IPS DF 6.9 (cell line): ENCODE data around the gene TUBGCP3.

Experiments
- DNase-seq: peaks from one replicate; pipeline ENCODE4 v3.0.0-alpha.2; 2013; ENCODE audit warnings: low read depth, low spot score
- H3K27ac ChIP-seq: one replicate; pipeline ENCODE4 v1.5.1; 2013; ENCODE audit warnings: low read length, control low read depth
- H3K27me3 ChIP-seq: 2 replicates; pipeline ENCODE4 v1.6.1; 2013; ENCODE audit warnings: mild to moderate bottlenecking, low read length; ENCODE audit not compliant: control insufficient read depth, insufficient read depth
- H3K36me3 ChIP-seq: 2 replicates; pipeline ENCODE4 v1.6.1; 2013; ENCODE audit warnings: low read length; ENCODE audit not compliant: control insufficient read depth, insufficient read depth
- H3K4me1 ChIP-seq: 2 replicates; pipeline ENCODE4 v1.6.1; 2013; ENCODE audit warnings: low read length; ENCODE audit not compliant: control insufficient read depth, insufficient read depth
- H3K4me3 ChIP-seq: 2 replicates; pipeline ENCODE4 v1.5.1; 2013; ENCODE audit warnings: mild to moderate bottlenecking, low read length
- H3K9me3 ChIP-seq: 2 replicates; pipeline ENCODE4 v1.6.1; 2013; ENCODE audit warnings: low read length, inconsistent platforms; ENCODE audit not compliant: control insufficient read depth, insufficient read depth
- WGBS: extraction: QIAGEN DNeasy Blood & Tissue Kit; methylation state at CpG from one replicate; pipeline ENCODE4 v1.1.7; 2013; ENCODE audit warnings: mixed read lengths, missing lambda C conversion rate; ENCODE audit not compliant: insufficient read length, insufficient coverage; 5-methylcytosine and 5-hydroxymethylcytosine counted together

The TUBGCP3 gene

GRCh38 chr13:112453874-112454647 is 133.9 kb downstream of the TUBGCP3 start:
- no peaks in the 10 kb centered on the region for H3K4me1 ChIP-seq
- DNase-seq = no peak
- WGBS = no CpG with 5 or more reads among the region's 30 CpGs
- H3K36me3 ChIP-seq = no peaks in the 10 kb centered on the region; the same call in 1 of the 2 replicates
- H3K27me3 ChIP-seq = no peaks in the 10 kb centered on the region
- H3K27ac ChIP-seq = no peak overlapping the region
- H3K9me3 ChIP-seq = no peaks in the 10 kb centered on the region
- no peak overlapping the region for H3K4me3 ChIP-seq

- no peak for DNase-seq
- Histone ChIP-seq H3K27ac (no peak overlapping the region), H3K4me1 (no peaks in the 10 kb centered on the region), H3K36me3 (no peaks in the 10 kb centered on the region; the same call in 1 of the 2 replicates), H3K9me3 (no peaks in the 10 kb centered on the region), H3K4me3 (no peak overlapping the region), H3K27me3 (no peaks in the 10 kb centered on the region)
- WGBS = no CpG with 5 or more reads among the region's 32 CpGs
Observed at GRCh38 chr13:112453207-112453829, 134.6 kb downstream of the TUBGCP3 start.

- Histone ChIP-seq H3K27ac (no peak overlapping the region), H3K4me1 (peaks cover 1% of the 10 kb centered on the region; the same call in 1 of the 2 replicates), H3K4me3 (no peak overlapping the region), H3K9me3 (no peaks in the 10 kb centered on the region), H3K27me3 (no peaks in the 10 kb centered on the region), H3K36me3 (no peaks in the 10 kb centered on the region; the same call in 1 of the 2 replicates)
- no CpG with 5 or more reads among the region's 36 CpGs for WGBS
- DNase-seq = no peak
Observed at GRCh38 chr13:112452380-112453206, 135.4 kb downstream of the TUBGCP3 start.

GRCh38 chr13:112451512-112452379 is 136.2 kb downstream of the TUBGCP3 start:
- Histone ChIP-seq H3K4me1 (peaks cover 1% of the 10 kb centered on the region; the same call in 1 of the 2 replicates), H3K36me3 (no peaks in the 10 kb centered on the region; the same call in 1 of the 2 replicates), H3K27me3 (no peaks in the 10 kb centered on the region), H3K27ac (no peak overlapping the region), H3K4me3 (no peak overlapping the region), H3K9me3 (no peaks in the 10 kb centered on the region)
- DNase-seq = no peak
- no CpG with 5 or more reads among the region's 43 CpGs for WGBS

GRCh38 chr13:112450904-112451240 is 137.1 kb downstream of the TUBGCP3 start:
- WGBS = no CpG with 5 or more reads among the region's 9 CpGs
- Histone ChIP-seq H3K4me1 (peaks cover 1% of the 10 kb centered on the region; the same call in 1 of the 2 replicates), H3K27ac (no peak overlapping the region), H3K27me3 (no peaks in the 10 kb centered on the region), H3K36me3 (no peaks in the 10 kb centered on the region; the same call in 1 of the 2 replicates), H3K4me3 (no peak overlapping the region), H3K9me3 (no peaks in the 10 kb centered on the region)
- DNase-seq = no peak

- Histone ChIP-seq H3K4me1 (peaks cover 1% of the 10 kb centered on the region; the same call in 1 of the 2 replicates), H3K27ac (no peak overlapping the region), H3K27me3 (no peaks in the 10 kb centered on the region), H3K9me3 (no peaks in the 10 kb centered on the region), H3K4me3 (no peak overlapping the region), H3K36me3 (no peaks in the 10 kb centered on the region; the same call in 1 of the 2 replicates)
- 100% methylated on average over 1 of the region's 23 CpGs for WGBS
- DNase-seq = no peak
Observed at GRCh38 chr13:112450118-112450903, 137.6 kb downstream of the TUBGCP3 start.

- peaks cover 1% of the 10 kb centered on the region; the same call in 1 of the 2 replicates for H3K4me1 ChIP-seq
- WGBS = no CpG with 5 or more reads among the region's 16 CpGs
- H3K36me3 ChIP-seq = no peaks in the 10 kb centered on the region; the same call in 1 of the 2 replicates
- H3K27ac ChIP-seq = no peak overlapping the region
- DNase-seq = no peak
- no peak overlapping the region for H3K4me3 ChIP-seq
- no peaks in the 10 kb centered on the region for H3K9me3 ChIP-seq
- H3K27me3 ChIP-seq = no peaks in the 10 kb centered on the region
Observed at GRCh38 chr13:112449545-112449930, 138.4 kb downstream of the TUBGCP3 start.

- H3K27me3 ChIP-seq = no peaks in the 10 kb centered on the region
- H3K9me3 ChIP-seq = no peaks in the 10 kb centered on the region
- DNase-seq = no peak
- no peak overlapping the region for H3K27ac ChIP-seq
- no peak overlapping the region for H3K4me3 ChIP-seq
- WGBS = no CpG with 5 or more reads among the region's 20 CpGs
- no peaks in the 10 kb centered on the region; the same call in 1 of the 2 replicates for H3K36me3 ChIP-seq
- peaks cover 1% of the 10 kb centered on the region; the same call in 1 of the 2 replicates for H3K4me1 ChIP-seq
Observed at GRCh38 chr13:112448621-112449544, 139.1 kb downstream of the TUBGCP3 start.
